Endothelial cell of umbilical vein (primary cell): Measurements from ENCODE around the gene JMJD8. TPM values are rescaled to one million over a fixed set of nuclear protein-coding genes. Genes with fewer than 3 reads are reported as not detected.
A peak's percentile ranks its signal among the peaks of the same experiment; 100 is the strongest.

ENCODE experiments used
- BruUV-seq: library from RNA; stranded (reverse); fragments of 400-500 nt; replicated peaks from 2 replicates; lab custom pipeline; 2021; lab: Mats Ljungman, UMichigan
- CTCF ChIA-PET: fragments of 300-600, 350-600 bp; sonication (Branson Sonifier 250); formaldehyde crosslinking; loops from one replicate; lab custom pipeline; 2021; ENCODE audit warnings: antibody characterized with exemption, inconsistent platforms; lab: Charles Lee
- POLR2A ChIA-PET: fragments of 300-600, 350-600 bp; sonication (Branson Sonifier 250); formaldehyde crosslinking; loops from one replicate; lab custom pipeline; 2021; ENCODE audit warnings: antibody characterized with exemption, inconsistent platforms; lab: Charles Lee
- DNase-seq: peaks from one replicate; pipeline ENCODE4 v3.0.0-alpha.2; 2011; ENCODE audit warnings: low read depth, low spot score
- FAIRE-seq: peaks from 2 replicates; lab custom pipeline; 2011; peaks lifted over from hg19 to GRCh38; lab: Jason Lieb, UNC
- H2AFZ ChIP-seq: 2 replicates; pipeline ENCODE4 v1.6.0; 2012; ENCODE audit warnings: low read depth, low read length, control low read depth, inconsistent platforms
- H3K27ac ChIP-seq: 2 replicates; pipeline ENCODE4 v1.5.1; 2011; ENCODE audit warnings: low read depth, mild to moderate bottlenecking, control low read depth, low read length, moderate library complexity; ENCODE audit not compliant: insufficient read depth
- H3K27me3 ChIP-seq, 2 experiments: 2 replicates each; pipeline versions ENCODE4 v1.6.0 to v1.6.1; 2011; ENCODE audit warnings: low read length in 2 of 2, mixed read lengths in 1 of 2; ENCODE audit not compliant: control insufficient read depth in 2 of 2, insufficient read depth in 2 of 2
- H3K36me3 ChIP-seq, 2 experiments: 2 replicates in 1 of 2; 3 replicates in 1 of 2; pipeline ENCODE4 v1.5.1; 2011; ENCODE audit warnings: low read length in 2 of 2, mild to moderate bottlenecking in 1 of 2, moderate library complexity in 1 of 2; ENCODE audit not compliant: control insufficient read depth in 2 of 2, insufficient read depth in 2 of 2; ENCODE audit errors: extremely low read depth in 1 of 2
- H3K4me1 ChIP-seq: 3 replicates; pipeline ENCODE4 v1.5.1; 2011; ENCODE audit warnings: mild to moderate bottlenecking, low read length; ENCODE audit not compliant: control insufficient read depth, insufficient read depth; ENCODE audit errors: extremely low read depth
- H3K4me2 ChIP-seq: 2 replicates; pipeline ENCODE4 v1.6.1; 2011; ENCODE audit warnings: low read length, control low read depth, mixed read lengths; ENCODE audit not compliant: insufficient read depth
- H3K4me3 ChIP-seq, 3 experiments: fragments of 200-600 bp in 1 of 3; sonication (generic), shearing (Covaris generic) in 1 of 3; replicated peaks in 1 of 3; 2 replicates each; pipeline ENCODE4 v1.5.1; 2011 to 2016; ENCODE audit warnings: control low read depth in 3 of 3, low read length in 3 of 3, mild to moderate bottlenecking in 2 of 3, inconsistent platforms in 1 of 3, low read depth in 1 of 3, moderate library complexity in 1 of 3; ENCODE audit not compliant: insufficient read depth in 1 of 3
- H3K79me2 ChIP-seq: 2 replicates; pipeline ENCODE4 v1.6.0; 2012; ENCODE audit warnings: low read length, inconsistent platforms; ENCODE audit not compliant: control insufficient read depth, insufficient read depth
- H3K9ac ChIP-seq: replicated peaks from 2 replicates; pipeline ENCODE3; 2011; ENCODE audit warnings: low read length, control low read depth; ENCODE audit not compliant: insufficient read depth; ENCODE audit errors: extremely low read depth
- H3K9me1 ChIP-seq: replicated peaks from 3 replicates; pipeline ENCODE4 v1.6.0; 2011; ENCODE audit warnings: mild to moderate bottlenecking, low read length; ENCODE audit not compliant: control insufficient read depth, insufficient read depth; ENCODE audit errors: extremely low read depth
- H3K9me3 ChIP-seq: replicated peaks from 2 replicates; pipeline ENCODE4 v1.5.1; 2012; ENCODE audit warnings: low read length, inconsistent platforms; ENCODE audit not compliant: control insufficient read depth, insufficient read depth
- H4K20me1 ChIP-seq: replicated peaks from 2 replicates; pipeline ENCODE3; 2011; ENCODE audit warnings: mild to moderate bottlenecking, low read length; ENCODE audit not compliant: control insufficient read depth, insufficient read depth; ENCODE audit errors: extremely low read depth
- CTCF ChIP-seq, 2 donors: IDR thresholded peaks; 1 replicate in 1 of 2; 2 replicates in 1 of 2; pipeline ENCODE4 v1.5.1; 2011; ENCODE audit warnings: low read length in 2 of 2, mild to moderate bottlenecking in 2 of 2, moderate library complexity in 2 of 2, control low read depth in 1 of 2, inconsistent platforms in 1 of 2, low read depth in 1 of 2; ENCODE audit not compliant: insufficient read depth in 1 of 2; ENCODE audit errors: extremely low read depth in 1 of 2
- EZH2 ChIP-seq: IDR thresholded peaks from 2 replicates; pipeline ENCODE4 v1.6.1; 2012; ENCODE audit warnings: borderline replicate concordance, low read depth, mild to moderate bottlenecking, moderate library complexity, low read length, inconsistent platforms; ENCODE audit not compliant: severe bottlenecking
- FOS ChIP-seq: IDR thresholded peaks from 2 replicates; pipeline ENCODE4 v1.6.1; 2011; ENCODE audit warnings: mild to moderate bottlenecking, low read length, moderate library complexity, borderline replicate concordance; ENCODE audit not compliant: insufficient read depth
- GATA2 ChIP-seq: IDR thresholded peaks from 2 replicates; pipeline ENCODE4 v1.7.0; 2011; ENCODE audit warnings: low read depth, mild to moderate bottlenecking, moderate library complexity, mixed read lengths, low read length; ENCODE audit not compliant: insufficient read length, insufficient read depth
- JUN ChIP-seq: IDR thresholded peaks from 2 replicates; pipeline ENCODE4 v1.6.1; 2011; ENCODE audit warnings: borderline replicate concordance, low read depth; ENCODE audit not compliant: insufficient read length, insufficient read depth
- MYC ChIP-seq: IDR thresholded peaks from one replicate; pipeline ENCODE4 v1.6.1; 2011; ENCODE audit warnings: mild to moderate bottlenecking, low read depth, low read length
- POLR2A ChIP-seq: IDR thresholded peaks from 2 replicates; pipeline ENCODE4 v1.6.1; 2012; ENCODE audit warnings: low read depth, mild to moderate bottlenecking, control low read depth, low read length
- POLR2AphosphoS5 ChIP-seq: IDR thresholded peaks from 2 replicates; pipeline ENCODE4 v1.6.1; 2012; ENCODE audit warnings: low read depth, mild to moderate bottlenecking, control low read depth, low read length, moderate library complexity; ENCODE audit not compliant: insufficient read depth
- dilution Hi-C: fragments of 300-500 bp; cut with MboI; formaldehyde crosslinking; loops from one replicate; pipeline ENCODE4 v1.15.0; 2019; ENCODE audit warnings: low sequenced_read_pairs; ENCODE audit not compliant: extremely low pct_ligation_motif_present
- intact Hi-C: fragments of 100-400 bp; cut with micrococcal nuclease; formaldehyde crosslinking; loops from one replicate; pipeline ENCODE4 v1.10.0; 2022
- polyA plus RNA-seq, 4 experiments: library from polyadenylated mRNA; depleted of rRNA in 3 of 4; stranded (reverse) in 3 of 4; unstranded in 1 of 4; fragments of >200 nt; gene quantifications; 2 replicates each; pipeline versions ENCODE4 v1.2.1 to v1.2.3, GENCODE V29; 2011 to 2012; ENCODE audit warnings: missing spikeins in 1 of 4
- total RNA-seq: library from RNA; stranded (reverse); gene quantifications from 2 replicates; pipeline ENCODE4 v1.2.3, GENCODE V29; 2021
- TF ChIP-seq, protein P1 (sequence below): IDR thresholded peaks from 2 replicates; pipeline ENCODE4 v1.6.1; 2011; ENCODE audit not compliant: insufficient read depth, insufficient read length

Gene JMJD8
- total and polyA plus RNA-seq, 2 donors (not counting 3 experiments of a cell fraction or from before 2014, with no cell fraction given), result 55.1 to 102 TPM

- dilution Hi-C loops (no loop called here), intact Hi-C loops (no loop called here)
- Histone ChIP-seq H4K20me1 (no peaks in the 10 kb centered on the region), H3K79me2 (peaks cover 13% of the 10 kb centered on the region), H2AFZ (no peak overlapping the region), H3K4me3 (no peak overlapping the region), H3K4me1 (no peaks in the 10 kb centered on the region), H3K27me3 (no peaks in the 10 kb centered on the region), H3K36me3 (peaks cover 5 to 35% of the 10 kb centered on the region in 2 experiments), H3K9me1 (no peaks in the 10 kb centered on the region), H3K27ac (no peak overlapping the region), H3K4me2 (no peak overlapping the region), H3K9me3 (no peaks in the 10 kb centered on the region), H3K9ac (no peak overlapping the region)
- ChIA-PET CTCF (no interaction called here), POLR2A (no interaction called here)
- no peak for DNase-seq
- FAIRE-seq, result no peak
- TF ChIP-seq GATA2 (no peak), EZH2 (no peak), POLR2AphosphoS5 (no peak), POLR2A (no peak), MYC (no peak), CTCF (IDR thresholded peaks at IDR 0.05; ENCODE audit: extremely low read depth in 1 of 2, insufficient read depth in 1 of 2, low read depth in 1 of 2, low read length in 2 of 2) (no peak), FOS (no peak), JUN (no peak)
- TF ChIP-seq, protein P1, sequence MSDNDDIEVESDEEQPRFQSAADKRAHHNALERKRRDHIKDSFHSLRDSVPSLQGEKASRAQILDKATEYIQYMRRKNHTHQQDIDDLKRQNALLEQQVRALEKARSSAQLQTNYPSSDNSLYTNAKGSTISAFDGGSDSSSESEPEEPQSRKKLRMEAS, result no peak
- BruUV-seq, result TSS peak; percentile 12
These were observed 10.6 kb downstream of the JMJD8 start for GRCh38 chr16:673399-673991.
